Measurements from ENCODE around the gene SH3RF3.

The SH3RF3 gene

DNA sequence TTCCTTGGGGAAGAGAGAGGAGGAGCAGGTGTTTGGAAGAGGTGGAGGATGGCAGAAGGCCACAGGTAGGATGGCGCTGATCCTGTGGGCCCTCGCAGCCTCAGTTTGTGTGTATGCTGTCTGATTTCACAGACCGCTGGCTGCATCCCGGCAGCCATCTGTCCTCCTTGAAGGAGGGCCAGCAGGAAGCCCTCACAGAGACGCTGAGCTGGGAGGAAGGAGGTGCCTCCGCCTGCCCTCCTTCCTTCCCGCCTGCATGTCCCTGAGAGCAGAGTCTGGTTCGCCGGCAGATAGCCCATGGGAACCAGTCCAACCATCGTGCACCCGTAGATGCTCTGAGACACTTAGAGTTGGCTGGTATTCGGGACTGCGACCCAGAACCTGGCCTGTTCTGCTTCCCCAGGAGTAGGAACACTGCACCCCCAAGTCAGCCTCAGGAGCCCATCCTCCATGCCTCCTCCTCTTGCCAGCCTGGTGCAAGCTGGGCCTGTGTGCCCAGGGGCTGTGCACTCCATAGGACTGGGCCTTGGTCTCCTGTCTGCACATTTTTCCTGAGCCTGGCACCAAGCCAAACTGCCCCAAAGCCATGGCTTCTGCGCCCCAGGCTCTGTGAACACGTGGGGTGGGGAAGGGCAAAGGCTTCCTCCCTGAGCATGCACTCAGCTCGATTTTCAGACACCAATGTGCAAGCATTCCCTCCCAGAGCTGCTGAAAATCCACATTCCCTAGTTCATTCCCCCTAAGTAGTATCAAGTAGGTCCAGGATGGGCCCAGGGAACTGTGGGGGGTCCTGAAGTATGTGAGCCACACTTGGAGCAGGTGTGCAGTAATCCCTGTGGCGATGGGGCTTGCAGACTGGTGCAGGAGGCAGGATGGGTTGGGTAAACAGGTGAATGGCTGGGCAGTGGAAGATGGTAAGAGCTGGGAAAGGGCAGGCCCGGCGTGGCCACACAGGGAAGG, 369.2 kb downstream of the SH3RF3 start:
- TF ChIP-seq, protein P1, sequence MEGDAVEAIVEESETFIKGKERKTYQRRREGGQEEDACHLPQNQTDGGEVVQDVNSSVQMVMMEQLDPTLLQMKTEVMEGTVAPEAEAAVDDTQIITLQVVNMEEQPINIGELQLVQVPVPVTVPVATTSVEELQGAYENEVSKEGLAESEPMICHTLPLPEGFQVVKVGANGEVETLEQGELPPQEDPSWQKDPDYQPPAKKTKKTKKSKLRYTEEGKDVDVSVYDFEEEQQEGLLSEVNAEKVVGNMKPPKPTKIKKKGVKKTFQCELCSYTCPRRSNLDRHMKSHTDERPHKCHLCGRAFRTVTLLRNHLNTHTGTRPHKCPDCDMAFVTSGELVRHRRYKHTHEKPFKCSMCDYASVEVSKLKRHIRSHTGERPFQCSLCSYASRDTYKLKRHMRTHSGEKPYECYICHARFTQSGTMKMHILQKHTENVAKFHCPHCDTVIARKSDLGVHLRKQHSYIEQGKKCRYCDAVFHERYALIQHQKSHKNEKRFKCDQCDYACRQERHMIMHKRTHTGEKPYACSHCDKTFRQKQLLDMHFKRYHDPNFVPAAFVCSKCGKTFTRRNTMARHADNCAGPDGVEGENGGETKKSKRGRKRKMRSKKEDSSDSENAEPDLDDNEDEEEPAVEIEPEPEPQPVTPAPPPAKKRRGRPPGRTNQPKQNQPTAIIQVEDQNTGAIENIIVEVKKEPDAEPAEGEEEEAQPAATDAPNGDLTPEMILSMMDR (IDR thresholded peaks at IDR 0.05; ENCODE audit: control insufficient read depth, extremely low read depth, insufficient read depth): no peak
- no peak for DNase-seq (ENCODE audit: low read depth)
- H3K4me3 ChIP-seq (ENCODE audit: low read depth, low read length): no peak overlapping the region

DNA sequence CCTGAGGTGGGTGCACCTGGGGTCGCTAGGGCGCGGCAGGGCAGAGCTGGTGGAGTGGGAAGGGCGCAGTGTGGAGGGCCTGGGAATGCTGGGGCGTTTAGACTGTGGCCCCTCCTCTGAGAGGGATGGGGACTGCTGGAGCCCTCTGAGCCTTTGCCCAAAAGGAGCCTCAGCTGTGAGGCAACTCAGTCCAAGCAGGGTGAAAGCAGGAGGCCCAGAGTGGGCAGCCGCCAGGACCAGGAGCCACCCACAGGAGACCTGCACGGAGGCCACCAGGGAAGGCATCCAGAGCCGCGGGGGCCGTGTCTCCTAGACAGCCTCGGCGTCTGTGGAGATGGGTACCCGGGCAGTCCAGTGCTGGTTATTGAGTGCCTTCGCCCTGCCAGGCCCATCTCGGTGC, 369.9 kb downstream of the SH3RF3 start:
- no peak for DNase-seq (ENCODE audit: low read depth)
- TF ChIP-seq, protein P1 (IDR thresholded peaks at IDR 0.05; ENCODE audit: control insufficient read depth, extremely low read depth, insufficient read depth): no peak

DNA sequence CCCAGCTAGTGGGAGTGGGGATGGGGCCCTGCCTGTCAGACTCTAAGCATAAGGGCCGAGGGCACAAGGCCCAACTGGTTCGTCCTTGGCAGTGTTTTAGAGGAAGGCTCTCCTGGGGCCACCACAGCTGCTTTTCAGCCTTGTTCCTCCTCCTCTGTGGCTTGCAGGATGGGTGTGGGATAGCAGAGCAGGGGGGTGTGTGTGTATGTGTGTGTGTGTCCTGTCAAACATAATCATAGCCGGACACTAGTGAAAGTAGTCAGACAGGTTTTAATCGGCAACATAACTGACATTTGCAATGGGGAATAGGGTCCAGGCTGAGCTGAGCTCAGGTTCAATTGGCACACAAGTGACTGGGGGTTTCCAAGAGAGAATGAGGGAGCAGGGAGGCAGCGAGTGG, 370.6 kb downstream of the SH3RF3 start:
- TF ChIP-seq, protein P1 (IDR thresholded peaks at IDR 0.05; ENCODE audit: control insufficient read depth, extremely low read depth, insufficient read depth): no peak
- DNase-seq (ENCODE audit: low read depth): no peak
- no peak overlapping the region for H3K4me3 ChIP-seq (ENCODE audit: low read depth, low read length)

More for the DNA sequence above, 369.9 kb downstream of the SH3RF3 start:
- no peak overlapping the region for H3K4me3 ChIP-seq (ENCODE audit: low read depth, low read length)

DNA sequence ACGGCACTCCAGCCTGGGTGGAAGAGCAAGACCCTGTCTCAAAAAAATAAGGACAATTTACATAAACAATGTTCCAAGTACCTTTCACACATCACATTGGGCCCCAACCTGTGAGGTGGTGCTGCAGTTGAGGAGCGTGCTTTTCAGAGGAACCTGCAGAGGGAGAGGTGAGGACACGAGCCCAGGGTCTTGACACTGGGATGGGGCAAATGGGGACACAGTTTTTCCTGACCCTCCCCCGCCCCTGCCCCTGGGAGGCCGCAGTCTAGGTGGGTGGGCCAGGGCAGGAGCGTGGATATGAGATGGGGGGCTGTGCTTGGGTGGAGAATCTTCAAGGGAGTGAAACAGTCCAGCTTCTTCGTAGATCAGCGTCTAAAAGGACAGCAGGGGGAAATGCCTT, 371.9 kb downstream of the SH3RF3 start:
- no peak for DNase-seq (ENCODE audit: low read depth)
- TF ChIP-seq, protein P1 (IDR thresholded peaks at IDR 0.05; ENCODE audit: control insufficient read depth, extremely low read depth, insufficient read depth): no peak
- no peak overlapping the region for H3K4me3 ChIP-seq (ENCODE audit: low read depth, low read length)

DNA sequence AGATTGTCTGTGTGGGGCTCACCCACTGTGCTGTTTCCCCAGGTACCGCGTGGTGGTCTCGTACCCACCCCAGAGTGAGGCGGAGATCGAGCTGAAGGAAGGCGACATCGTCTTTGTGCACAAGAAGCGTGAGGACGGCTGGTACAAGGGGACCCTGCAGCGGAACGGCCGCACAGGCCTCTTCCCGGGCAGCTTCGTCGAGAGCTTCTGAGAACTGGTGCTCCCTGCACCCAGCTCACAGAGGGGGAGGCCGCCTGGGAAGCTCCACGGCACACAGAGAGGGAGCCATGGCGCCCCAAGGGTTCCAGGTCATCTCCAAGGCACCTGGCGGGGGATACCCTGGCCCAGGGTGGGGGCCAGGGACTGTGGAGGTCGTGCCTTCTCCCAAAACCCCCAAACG, 372.5 kb downstream of the SH3RF3 start:
- no peak overlapping the region for H3K4me3 ChIP-seq (ENCODE audit: low read depth, low read length)
- DNase-seq (ENCODE audit: low read depth): no peak
- TF ChIP-seq, protein P1 (IDR thresholded peaks at IDR 0.05; ENCODE audit: control insufficient read depth, extremely low read depth, insufficient read depth): no peak

DNA sequence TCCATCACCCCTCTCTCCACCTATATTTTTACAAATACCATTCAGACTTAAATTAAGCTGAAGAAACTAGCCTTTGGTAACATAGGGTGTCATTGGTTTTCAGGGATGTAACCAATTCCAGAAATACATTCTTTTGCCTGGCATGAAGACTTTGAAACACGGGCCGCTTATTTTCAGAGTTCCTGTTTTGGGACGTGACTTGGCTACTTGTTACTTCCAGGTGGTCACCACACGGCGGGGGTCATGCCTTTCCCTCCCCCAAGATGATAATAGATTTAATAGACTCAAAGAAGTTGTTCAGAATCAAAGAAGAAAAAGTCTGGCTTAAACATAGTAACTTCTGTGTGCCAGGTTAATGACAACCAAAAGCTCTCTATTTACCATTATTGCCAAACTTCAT, 374.2 kb downstream of the SH3RF3 start:
- TF ChIP-seq, protein P1 (IDR thresholded peaks at IDR 0.05; ENCODE audit: control insufficient read depth, extremely low read depth, insufficient read depth): no peak
- H3K4me3 ChIP-seq (ENCODE audit: low read depth, low read length): no peak overlapping the region
- DNase-seq (ENCODE audit: low read depth): no peak
